AG04449 (cell line): Measurements from ENCODE around the gene ARHGEF7.
"Not testable (repeated sequence)": the region's sequence is repeated elsewhere in the genome, so short reads cannot be mapped to it uniquely, and the experiment has no call there.

ENCODE experiments used
- CTCF ChIA-PET: fragments of 350-600 bp; formaldehyde crosslinking; extraction: SDS; loops from one replicate; lab custom pipeline; 2021; ENCODE audit warnings: antibody characterized with exemption; lab: Yijun Ruan, JAX
- POLR2A ChIA-PET: fragments of 400-600, 350-600 bp; formaldehyde crosslinking; extraction: SDS; loops from one replicate; lab custom pipeline; 2020; ENCODE audit warnings: antibody characterized with exemption, inconsistent platforms; lab: Yijun Ruan, JAX
- DNase-seq: peaks from one replicate; pipeline ENCODE4 v3.0.0-alpha.2; 2010; ENCODE audit warnings: low read depth, low spot score
- H3K4me3 ChIP-seq: 2 replicates; pipeline ENCODE4 v1.5.1; 2011; ENCODE audit warnings: low read depth, mild to moderate bottlenecking, control low read depth, low read length
- TF ChIP-seq, protein P1 (sequence below): IDR thresholded peaks from one replicate; pipeline ENCODE4 v1.5.1; 2011; ENCODE audit warnings: mild to moderate bottlenecking, moderate library complexity, low read length, control low read depth, inconsistent platforms; ENCODE audit not compliant: insufficient read depth; ENCODE audit errors: missing control alignments

The ARHGEF7 gene

GRCh38 chr13:111198732-111199378 is 83.7 kb downstream of the ARHGEF7 start:
- DNase-seq, H3K4me3 ChIP-seq, CTCF ChIA-PET: not testable (repeated sequence)
- POLR2A ChIA-PET: interaction anchor here (1.1 kb wide), 1 partner anchor 83 kb away, joined by 5 read pairs; no protein-coding TSS in a partner anchor

DNA sequence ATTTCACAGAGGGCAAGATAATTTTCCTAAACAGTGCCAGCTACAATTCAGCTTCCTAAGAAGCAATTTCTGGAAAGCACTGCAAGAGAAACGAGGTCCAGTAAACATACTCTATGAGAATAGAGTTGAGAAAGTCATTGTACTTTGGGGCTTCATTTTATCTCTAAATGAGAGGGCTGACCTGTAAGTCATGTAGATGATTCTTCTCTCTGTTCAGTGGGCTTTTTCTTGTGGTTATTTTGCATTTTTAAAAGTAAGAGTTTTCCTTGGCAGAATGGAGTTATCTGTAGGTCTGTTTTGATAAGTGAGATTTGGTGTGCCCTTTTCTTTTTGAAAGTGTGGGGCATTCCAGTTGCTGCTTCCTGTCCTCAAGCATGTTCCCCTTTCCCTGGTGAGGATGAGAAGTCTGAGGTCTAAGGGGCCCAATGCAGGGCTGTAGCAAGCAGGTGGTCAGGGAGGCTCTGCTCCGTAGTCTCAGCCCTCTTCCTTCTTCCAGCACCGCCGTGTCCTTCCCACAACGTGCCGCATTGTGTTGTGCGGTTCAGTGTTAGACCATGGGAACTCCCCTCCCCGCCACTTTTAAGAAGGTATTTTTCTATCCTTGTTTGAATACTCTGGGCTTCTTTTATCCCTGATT is 86.3 kb downstream of the ARHGEF7 start:
- no peak for DNase-seq
- ChIA-PET POLR2A (no interaction called here), CTCF (interaction anchor here (1.0 to 1.2 kb wide), 2 partner anchors 23 to 121 kb away, joined by 3 to 4 read pairs; no protein-coding TSS in a partner anchor)
- TF ChIP-seq, protein P1, sequence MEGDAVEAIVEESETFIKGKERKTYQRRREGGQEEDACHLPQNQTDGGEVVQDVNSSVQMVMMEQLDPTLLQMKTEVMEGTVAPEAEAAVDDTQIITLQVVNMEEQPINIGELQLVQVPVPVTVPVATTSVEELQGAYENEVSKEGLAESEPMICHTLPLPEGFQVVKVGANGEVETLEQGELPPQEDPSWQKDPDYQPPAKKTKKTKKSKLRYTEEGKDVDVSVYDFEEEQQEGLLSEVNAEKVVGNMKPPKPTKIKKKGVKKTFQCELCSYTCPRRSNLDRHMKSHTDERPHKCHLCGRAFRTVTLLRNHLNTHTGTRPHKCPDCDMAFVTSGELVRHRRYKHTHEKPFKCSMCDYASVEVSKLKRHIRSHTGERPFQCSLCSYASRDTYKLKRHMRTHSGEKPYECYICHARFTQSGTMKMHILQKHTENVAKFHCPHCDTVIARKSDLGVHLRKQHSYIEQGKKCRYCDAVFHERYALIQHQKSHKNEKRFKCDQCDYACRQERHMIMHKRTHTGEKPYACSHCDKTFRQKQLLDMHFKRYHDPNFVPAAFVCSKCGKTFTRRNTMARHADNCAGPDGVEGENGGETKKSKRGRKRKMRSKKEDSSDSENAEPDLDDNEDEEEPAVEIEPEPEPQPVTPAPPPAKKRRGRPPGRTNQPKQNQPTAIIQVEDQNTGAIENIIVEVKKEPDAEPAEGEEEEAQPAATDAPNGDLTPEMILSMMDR: no peak
- no peak overlapping the region for H3K4me3 ChIP-seq

DNA sequence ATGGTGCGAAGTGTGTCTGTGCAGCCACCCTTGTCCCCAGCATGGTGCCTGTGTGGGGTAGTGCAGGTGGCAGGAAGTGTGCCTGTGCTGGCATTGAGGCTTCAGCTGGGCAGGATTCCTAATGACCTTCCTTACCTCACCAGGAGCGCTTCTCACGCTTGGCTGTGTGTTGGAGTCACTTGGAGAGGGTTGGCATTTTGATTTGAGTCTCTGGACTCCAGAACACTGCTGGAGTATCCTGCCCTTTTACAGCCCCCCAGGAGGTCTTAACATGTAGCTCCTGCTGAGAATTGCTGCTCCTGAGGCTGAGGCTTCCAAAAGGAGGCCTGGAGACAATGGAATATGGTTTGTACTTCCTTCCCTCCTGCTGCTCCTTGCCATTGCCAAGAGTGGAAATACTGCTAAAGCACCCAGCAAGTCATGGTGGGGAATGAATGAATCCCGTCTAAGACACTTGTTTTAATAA is 87.1 kb downstream of the ARHGEF7 start:
- CTCF ChIA-PET: interaction anchor here (1.0 to 1.9 kb wide), 3 partner anchors 23 to 134 kb away, joined by 3 to 5 read pairs (median 5); no protein-coding TSS in a partner anchor
- TF ChIP-seq, protein P1: no peak
- no peak overlapping the region for H3K4me3 ChIP-seq
- POLR2A ChIA-PET: no interaction called here
- DNase-seq: no peak

- TF ChIP-seq, protein P1: no peak
- ChIA-PET POLR2A (no interaction called here), CTCF (interaction anchor here (1.0 to 1.9 kb wide), 5 partner anchors 12 to 135 kb away, joined by 3 to 5 read pairs (median 5); no protein-coding TSS in a partner anchor)
- no peak overlapping the region for H3K4me3 ChIP-seq
- peak; percentile 80 for DNase-seq
Measured at GRCh38 chr13:111202745-111203144, 87.6 kb downstream of the ARHGEF7 start.

DNA sequence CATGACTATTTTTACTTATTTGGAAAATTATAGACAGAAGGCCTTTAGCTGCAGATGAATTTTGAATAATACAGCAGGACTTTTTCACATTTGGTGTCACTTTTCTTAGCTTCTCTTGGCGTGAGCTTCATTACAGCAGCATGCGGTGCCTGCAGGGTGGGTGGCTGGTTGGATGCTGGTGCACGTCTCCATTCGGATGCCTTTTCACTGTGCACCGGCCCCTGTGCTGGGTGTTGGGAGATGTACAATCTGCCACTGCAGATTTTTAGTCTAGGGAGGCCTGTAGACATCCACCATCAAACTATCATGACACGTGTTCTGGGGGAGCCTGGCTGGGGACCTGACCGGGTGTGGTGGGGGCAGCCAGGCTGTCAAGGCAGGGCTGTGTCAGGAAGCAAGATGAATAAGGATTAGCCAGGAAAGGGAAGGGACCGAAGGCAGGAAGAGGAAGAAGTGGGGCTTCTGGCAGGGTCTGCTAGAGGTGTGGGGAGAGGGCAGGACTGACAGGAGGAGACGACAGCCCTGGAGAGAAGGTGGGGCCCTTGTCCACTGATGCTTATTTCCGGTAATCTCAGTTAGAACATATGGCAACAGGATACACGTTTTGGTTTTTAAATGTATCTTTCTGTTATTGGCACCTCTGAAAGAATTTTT is 88.8 kb downstream of the ARHGEF7 start:
- H3K4me3 ChIP-seq: peak overlapping the region; percentile 41
- no peak for DNase-seq
- CTCF ChIA-PET: interaction anchor here (0.6 to 1.9 kb wide), 5 partner anchors 10 to 136 kb away, joined by 3 to 5 read pairs (median 5); no protein-coding TSS in a partner anchor
- POLR2A ChIA-PET: no interaction called here
- TF ChIP-seq, protein P1: no peak

DNA sequence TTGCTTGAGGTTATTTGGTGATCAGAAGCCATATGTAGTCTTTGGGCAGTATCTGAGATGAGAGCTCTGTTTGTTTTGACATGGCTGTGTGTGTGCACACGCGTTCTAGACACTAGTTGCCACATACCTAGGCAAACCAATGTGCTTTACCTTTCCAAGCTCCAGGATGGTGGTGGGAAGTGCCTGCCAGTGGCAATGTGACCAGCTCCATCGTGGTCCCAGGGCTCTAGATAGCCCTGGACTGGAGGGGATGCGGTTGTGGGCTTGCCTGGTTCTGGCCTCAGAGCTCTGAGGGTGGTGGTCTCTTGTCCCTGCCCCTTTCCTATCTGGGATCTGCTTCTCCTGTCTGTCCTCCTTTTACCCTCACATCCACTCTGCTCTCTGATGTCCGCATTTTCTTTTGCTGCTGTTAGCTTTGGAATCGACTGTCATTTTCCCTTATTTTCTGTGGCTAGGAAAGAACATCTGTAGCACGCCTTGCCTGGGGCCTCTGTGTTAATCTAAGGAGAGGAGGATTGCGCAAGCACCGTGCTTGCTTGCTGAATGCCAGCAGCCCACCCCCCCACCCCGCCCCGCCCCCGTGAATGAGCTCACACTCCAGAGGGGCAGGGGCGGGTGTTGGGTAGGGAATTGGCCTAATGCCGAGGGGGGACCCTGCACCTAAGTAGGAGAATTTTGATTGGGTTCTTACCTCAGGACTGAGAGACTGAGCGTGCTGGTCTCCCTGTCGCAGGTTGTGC is 89.5 kb downstream of the ARHGEF7 start:
- CTCF ChIA-PET: interaction anchor here (0.6 to 1.8 kb wide), 3 partner anchors 12 to 25 kb away, joined by 3 to 5 read pairs (median 3); no protein-coding TSS in a partner anchor
- H3K4me3 ChIP-seq: peak overlapping the region; percentile 41
- TF ChIP-seq, protein P1: no peak
- POLR2A ChIA-PET: no interaction called here
- DNase-seq: no peak
